ENCODE results near the gene NPRL2.

DNA sequence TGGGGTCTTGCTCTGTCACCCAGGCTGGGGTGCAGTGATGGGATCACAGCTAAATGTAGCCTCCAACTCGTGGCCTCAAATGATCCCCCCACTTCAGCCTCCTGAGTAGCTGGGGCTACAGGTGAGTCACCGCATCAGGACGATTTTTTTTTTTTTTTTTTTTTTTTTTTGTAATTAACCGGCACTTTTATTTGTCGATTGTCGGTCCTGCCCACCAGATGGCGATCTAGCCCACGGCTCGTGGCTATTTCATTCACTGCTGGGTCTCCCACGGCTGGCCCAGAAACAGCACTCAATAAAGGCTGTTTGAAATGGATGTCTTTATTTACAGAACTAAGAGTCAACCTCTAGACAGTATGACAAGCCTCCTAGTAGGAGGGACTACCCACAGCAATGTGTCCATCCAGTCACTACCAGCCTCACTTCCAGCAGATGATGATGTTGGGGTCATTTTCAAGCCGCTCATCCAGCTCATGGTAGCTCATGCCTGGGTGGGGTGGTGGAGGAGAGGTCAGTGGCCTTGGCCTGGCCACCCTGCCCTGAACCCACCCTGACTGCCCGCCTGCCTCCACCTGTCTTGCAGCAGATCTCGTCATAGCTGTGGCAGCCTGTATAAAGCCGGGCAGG is 3.3 kb downstream of the NPRL2 start:
- TF ChIP-seq ZNF331 (CRISPR knock-in tag; IDR thresholded peaks at IDR 0.05; ENCODE audit: low read depth), result no peak
- TF ChIP-seq, protein P1, sequence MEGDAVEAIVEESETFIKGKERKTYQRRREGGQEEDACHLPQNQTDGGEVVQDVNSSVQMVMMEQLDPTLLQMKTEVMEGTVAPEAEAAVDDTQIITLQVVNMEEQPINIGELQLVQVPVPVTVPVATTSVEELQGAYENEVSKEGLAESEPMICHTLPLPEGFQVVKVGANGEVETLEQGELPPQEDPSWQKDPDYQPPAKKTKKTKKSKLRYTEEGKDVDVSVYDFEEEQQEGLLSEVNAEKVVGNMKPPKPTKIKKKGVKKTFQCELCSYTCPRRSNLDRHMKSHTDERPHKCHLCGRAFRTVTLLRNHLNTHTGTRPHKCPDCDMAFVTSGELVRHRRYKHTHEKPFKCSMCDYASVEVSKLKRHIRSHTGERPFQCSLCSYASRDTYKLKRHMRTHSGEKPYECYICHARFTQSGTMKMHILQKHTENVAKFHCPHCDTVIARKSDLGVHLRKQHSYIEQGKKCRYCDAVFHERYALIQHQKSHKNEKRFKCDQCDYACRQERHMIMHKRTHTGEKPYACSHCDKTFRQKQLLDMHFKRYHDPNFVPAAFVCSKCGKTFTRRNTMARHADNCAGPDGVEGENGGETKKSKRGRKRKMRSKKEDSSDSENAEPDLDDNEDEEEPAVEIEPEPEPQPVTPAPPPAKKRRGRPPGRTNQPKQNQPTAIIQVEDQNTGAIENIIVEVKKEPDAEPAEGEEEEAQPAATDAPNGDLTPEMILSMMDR (conservative IDR thresholded peaks at IDR 0.05; ENCODE audit: low read depth in 2 of 2), result peak; percentile 68 to 76
